ENCODE data around the gene KRTAP9-6. TPM values are rescaled to one million over a fixed set of nuclear protein-coding genes. Genes with fewer than 3 reads are reported as not detected.

The KRTAP9-6 gene
- total and polyA plus RNA-seq, 9 donors = 0.13 to 0.22 (median 0.19) TPM; not detected in 4

Other genes with a start within 250 kb of the KRTAP9-6 start
Only the 30 nearest of the 40 such genes appear.
- not detected for gene KRTAP2-4, start 199.5 kb upstream of the KRTAP9-6 start, total RNA-seq
- not detected for gene KRTAP2-4, start 199.5 kb upstream of the KRTAP9-6 start, polyA plus RNA-seq (ENCODE audit: insufficient read depth in 1 of 8, insufficient read length in 8 of 8, low replicate concordance in 1 of 8)
- gene KRTAP4-7, start 181.2 kb upstream of the KRTAP9-6 start, total RNA-seq = not detected
- not detected for gene KRTAP4-7, start 181.2 kb upstream of the KRTAP9-6 start, polyA plus RNA-seq (ENCODE audit: insufficient read depth in 1 of 8, insufficient read length in 8 of 8, low replicate concordance in 1 of 8)
- not detected for gene KRTAP4-8, start 167.2 kb upstream of the KRTAP9-6 start, total RNA-seq
- gene KRTAP4-8, start 167.2 kb upstream of the KRTAP9-6 start, polyA plus RNA-seq (ENCODE audit: insufficient read depth in 1 of 8, insufficient read length in 8 of 8, low replicate concordance in 1 of 8) = not detected
- gene KRTAP4-16, start 163.2 kb upstream of the KRTAP9-6 start, total RNA-seq = not detected
- gene KRTAP4-16, start 163.2 kb upstream of the KRTAP9-6 start, polyA plus RNA-seq (ENCODE audit: insufficient read depth in 1 of 8, insufficient read length in 8 of 8, low replicate concordance in 1 of 8) = not detected
- not detected for gene KRTAP4-9, start 160.0 kb upstream of the KRTAP9-6 start, total RNA-seq
- under 1 TPM in 1 of 8 donors, not detected in 7; 0.31 TPM for gene KRTAP4-9, start 160.0 kb upstream of the KRTAP9-6 start, polyA plus RNA-seq (ENCODE audit: insufficient read depth in 1 of 8, insufficient read length in 8 of 8, low replicate concordance in 1 of 8)
- not detected for gene KRTAP4-11, start 147.0 kb upstream of the KRTAP9-6 start, total RNA-seq
- not detected for gene KRTAP4-11, start 147.0 kb upstream of the KRTAP9-6 start, polyA plus RNA-seq (ENCODE audit: insufficient read depth in 1 of 8, insufficient read length in 8 of 8, low replicate concordance in 1 of 8)
- gene KRTAP4-12, start 141.2 kb upstream of the KRTAP9-6 start, total RNA-seq = not detected
- gene KRTAP4-12, start 141.2 kb upstream of the KRTAP9-6 start, polyA plus RNA-seq (ENCODE audit: insufficient read depth in 1 of 8, insufficient read length in 8 of 8, low replicate concordance in 1 of 8) = not detected
- gene KRTAP4-6, start 124.8 kb upstream of the KRTAP9-6 start, total RNA-seq = not detected
- not detected for gene KRTAP4-6, start 124.8 kb upstream of the KRTAP9-6 start, polyA plus RNA-seq (ENCODE audit: insufficient read depth in 1 of 8, insufficient read length in 8 of 8, low replicate concordance in 1 of 8)
- not detected for gene KRTAP4-5, start 115.6 kb upstream of the KRTAP9-6 start, total RNA-seq
- not detected for gene KRTAP4-5, start 115.6 kb upstream of the KRTAP9-6 start, polyA plus RNA-seq (ENCODE audit: insufficient read depth in 1 of 8, insufficient read length in 8 of 8, low replicate concordance in 1 of 8)
- gene KRTAP4-4, start 104.6 kb upstream of the KRTAP9-6 start, total RNA-seq = not detected
- not detected for gene KRTAP4-4, start 104.6 kb upstream of the KRTAP9-6 start, polyA plus RNA-seq (ENCODE audit: insufficient read depth in 1 of 8, insufficient read length in 8 of 8, low replicate concordance in 1 of 8)
- gene KRTAP4-3, start 97.2 kb upstream of the KRTAP9-6 start, total RNA-seq = not detected
- gene KRTAP4-3, start 97.2 kb upstream of the KRTAP9-6 start, polyA plus RNA-seq (ENCODE audit: insufficient read depth in 1 of 8, insufficient read length in 8 of 8, low replicate concordance in 1 of 8) = not detected
- not detected for gene KRTAP4-2, start 87.2 kb upstream of the KRTAP9-6 start, total RNA-seq
- not detected for gene KRTAP4-2, start 87.2 kb upstream of the KRTAP9-6 start, polyA plus RNA-seq (ENCODE audit: insufficient read depth in 1 of 8, insufficient read length in 8 of 8, low replicate concordance in 1 of 8)
- not detected for gene KRTAP4-1, start 80.5 kb upstream of the KRTAP9-6 start, total RNA-seq
- gene KRTAP4-1, start 80.5 kb upstream of the KRTAP9-6 start, polyA plus RNA-seq (ENCODE audit: insufficient read depth in 1 of 8, insufficient read length in 8 of 8, low replicate concordance in 1 of 8) = not detected
- gene KRTAP9-1, start 75.5 kb upstream of the KRTAP9-6 start, total RNA-seq = not detected
- not detected for gene KRTAP9-1, start 75.5 kb upstream of the KRTAP9-6 start, polyA plus RNA-seq (ENCODE audit: insufficient read depth in 1 of 8, insufficient read length in 8 of 8, low replicate concordance in 1 of 8)
- not detected for gene KRTAP9-2, start 38.7 kb upstream of the KRTAP9-6 start, total RNA-seq
- not detected for gene KRTAP9-2, start 38.7 kb upstream of the KRTAP9-6 start, polyA plus RNA-seq (ENCODE audit: insufficient read depth in 1 of 8, insufficient read length in 8 of 8, low replicate concordance in 1 of 8)
- gene KRTAP9-3, start 32.9 kb upstream of the KRTAP9-6 start, total RNA-seq = not detected
- not detected for gene KRTAP9-3, start 32.9 kb upstream of the KRTAP9-6 start, polyA plus RNA-seq (ENCODE audit: insufficient read depth in 1 of 8, insufficient read length in 8 of 8, low replicate concordance in 1 of 8)
- not detected for gene KRTAP9-8, start 27.4 kb upstream of the KRTAP9-6 start, total RNA-seq
- not detected for gene KRTAP9-8, start 27.4 kb upstream of the KRTAP9-6 start, polyA plus RNA-seq (ENCODE audit: insufficient read depth in 1 of 8, insufficient read length in 8 of 8, low replicate concordance in 1 of 8)
- not detected for gene KRTAP9-4, start 15.7 kb upstream of the KRTAP9-6 start, total RNA-seq
- not detected for gene KRTAP9-4, start 15.7 kb upstream of the KRTAP9-6 start, polyA plus RNA-seq (ENCODE audit: insufficient read depth in 1 of 8, insufficient read length in 8 of 8, low replicate concordance in 1 of 8)
- not detected for gene KRTAP9-9, start 10.0 kb upstream of the KRTAP9-6 start, total RNA-seq
- gene KRTAP9-9, start 10.0 kb upstream of the KRTAP9-6 start, polyA plus RNA-seq (ENCODE audit: insufficient read depth in 1 of 8, insufficient read length in 8 of 8, low replicate concordance in 1 of 8) = not detected
- not detected for gene KRTAP9-7, start 10.3 kb downstream of the KRTAP9-6 start, total RNA-seq
- not detected for gene KRTAP9-7, start 10.3 kb downstream of the KRTAP9-6 start, polyA plus RNA-seq (ENCODE audit: insufficient read depth in 1 of 8, insufficient read length in 8 of 8, low replicate concordance in 1 of 8)
- gene KRTAP29-1, start 37.5 kb downstream of the KRTAP9-6 start, total RNA-seq = not detected
- gene KRTAP29-1, start 37.5 kb downstream of the KRTAP9-6 start, polyA plus RNA-seq (ENCODE audit: insufficient read depth in 1 of 8, insufficient read length in 8 of 8, low replicate concordance in 1 of 8) = not detected
- not detected for gene KRTAP16-1, start 43.9 kb downstream of the KRTAP9-6 start, total RNA-seq
- not detected for gene KRTAP16-1, start 43.9 kb downstream of the KRTAP9-6 start, polyA plus RNA-seq (ENCODE audit: insufficient read depth in 1 of 8, insufficient read length in 8 of 8, low replicate concordance in 1 of 8)
- not detected for gene KRTAP17-1, start 50.3 kb downstream of the KRTAP9-6 start, total RNA-seq
- gene KRTAP17-1, start 50.3 kb downstream of the KRTAP9-6 start, polyA plus RNA-seq (ENCODE audit: insufficient read depth in 1 of 8, insufficient read length in 8 of 8, low replicate concordance in 1 of 8) = not detected
- gene KRT33A, start 85.5 kb downstream of the KRTAP9-6 start, total RNA-seq = not detected
- not detected for gene KRT33A, start 85.5 kb downstream of the KRTAP9-6 start, polyA plus RNA-seq (ENCODE audit: insufficient read depth in 1 of 8, insufficient read length in 8 of 8, low replicate concordance in 1 of 8)
- gene KRT33B, start 104.4 kb downstream of the KRTAP9-6 start, total RNA-seq = 0.09 TPM
- gene KRT33B, start 104.4 kb downstream of the KRTAP9-6 start, polyA plus RNA-seq (ENCODE audit: insufficient read depth in 1 of 8, insufficient read length in 8 of 8, low replicate concordance in 1 of 8) = under 1 TPM; 0.08 to 0.37 (median 0.19) TPM
- not detected for gene KRT34, start 116.9 kb downstream of the KRTAP9-6 start, total RNA-seq
- not detected for gene KRT34, start 116.9 kb downstream of the KRTAP9-6 start, polyA plus RNA-seq (ENCODE audit: insufficient read depth in 1 of 8, insufficient read length in 8 of 8, low replicate concordance in 1 of 8)
- 3.3 TPM for gene KRT31, start 132.2 kb downstream of the KRTAP9-6 start, total RNA-seq
- 1 to 10 TPM; 3.9 to 6.4 (median 5.7) TPM for gene KRT31, start 132.2 kb downstream of the KRTAP9-6 start, polyA plus RNA-seq (ENCODE audit: insufficient read depth in 1 of 8, insufficient read length in 8 of 8, low replicate concordance in 1 of 8)
- gene KRT37, start 159.2 kb downstream of the KRTAP9-6 start, total RNA-seq = not detected
- not detected for gene KRT37, start 159.2 kb downstream of the KRTAP9-6 start, polyA plus RNA-seq (ENCODE audit: insufficient read depth in 1 of 8, insufficient read length in 8 of 8, low replicate concordance in 1 of 8)
- gene KRT38, start 175.6 kb downstream of the KRTAP9-6 start, total RNA-seq = not detected
- not detected for gene KRT38, start 175.6 kb downstream of the KRTAP9-6 start, polyA plus RNA-seq (ENCODE audit: insufficient read depth in 1 of 8, insufficient read length in 8 of 8, low replicate concordance in 1 of 8)
- gene KRT32, start 202.0 kb downstream of the KRTAP9-6 start, total RNA-seq = not detected
- not detected for gene KRT32, start 202.0 kb downstream of the KRTAP9-6 start, polyA plus RNA-seq (ENCODE audit: insufficient read depth in 1 of 8, insufficient read length in 8 of 8, low replicate concordance in 1 of 8)

Measured in muscle of leg (tissue), 9 donors.